Peyer's patch (tissue), 4 donors: ENCODE data around the gene CDKN2B. TPM values are rescaled to one million over a fixed set of nuclear protein-coding genes. Genes with fewer than 3 reads are reported as not detected.

ENCODE experiments used
- DNase-seq, 3 donors: peaks; one replicate each; pipeline ENCODE4 v3.0.0-alpha.2; 2017 to 2019
- H3K27ac ChIP-seq, 4 donors: fragments of 200-600 bp; sonication (generic); one replicate each; pipeline ENCODE4 v1.5.1; 2016 to 2019
- H3K27me3 ChIP-seq, 2 donors: fragments of 200-600 bp; sonication (generic); one replicate each; pipeline ENCODE4 v1.5.1; 2019
- H3K36me3 ChIP-seq, 3 donors: fragments of 200-600 bp; sonication (generic); one replicate each; pipeline ENCODE4 v1.5.1; 2016 to 2019
- H3K4me1 ChIP-seq, 4 donors: fragments of 200-600 bp; sonication (generic); one replicate each; pipeline ENCODE4 v1.5.1; 2016 to 2019
- H3K4me3 ChIP-seq, 4 donors: fragments of 200-600 bp; sonication (generic); 1 replicate in 3 of 4; 2 replicates in 1 of 4; pipeline ENCODE4 v1.5.1; 2016 to 2019; ENCODE audit warnings: mild to moderate bottlenecking in 1 of 4
- H3K9me3 ChIP-seq, 4 donors: fragments of 200-600 bp; sonication (generic); one replicate each; pipeline ENCODE4 v1.5.1; 2016 to 2019; ENCODE audit warnings: mild to moderate bottlenecking in 1 of 4
- POLR2A ChIP-seq, 2 donors: fragments of 450-650 bp; IDR thresholded peaks; one replicate each; pipeline ENCODE4 v1.5.1; 2017; ENCODE audit warnings: antibody characterized with exemption in 2 of 2, mild to moderate bottlenecking in 2 of 2, moderate library complexity in 2 of 2
- total RNA-seq, 4 donors: library from RNA; depleted of rRNA; stranded (reverse); fragments of >200 nt; gene quantifications; one replicate each; pipeline ENCODE4 v1.1.0, GENCODE V29; 2016
- TF ChIP-seq, protein P1 (sequence below), 6 experiments: fragments of 450-650 bp in 4 of 6; fragments of 200-600 bp in 2 of 6; sonication (generic) in 1 of 6; IDR thresholded peaks; one replicate each; pipeline ENCODE4 v1.5.1; 2017 to 2019; ENCODE audit warnings: antibody characterized with exemption in 6 of 6, mild to moderate bottlenecking in 3 of 6, moderate library complexity in 1 of 6

CDKN2B gene
- total RNA-seq, 4 donors from 2014 or later: 15.7 to 375 (median 228) TPM

DNA sequence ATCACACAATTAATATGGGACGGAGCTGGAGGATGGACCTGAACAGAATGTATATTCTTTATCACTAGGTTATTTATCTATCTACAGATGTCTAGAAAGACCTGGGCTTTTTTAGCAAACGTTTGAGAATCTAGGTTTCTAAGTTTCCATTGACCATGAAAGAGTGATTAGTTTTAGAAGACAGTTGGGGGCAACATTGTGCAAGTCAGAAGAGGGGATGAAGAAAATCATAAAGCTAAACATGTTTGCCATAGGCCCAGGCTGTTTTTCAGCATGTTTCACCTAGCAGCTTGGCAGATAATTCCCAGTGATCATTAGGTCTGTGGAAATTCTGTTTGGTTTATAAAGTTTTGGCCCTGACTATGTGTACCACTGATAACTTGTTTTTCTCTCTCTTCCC, 44.1 kb upstream of the CDKN2B start:
- Histone ChIP-seq H3K36me3 (no peaks in the 10 kb centered on the region), H3K4me3 (no peak overlapping the region), H3K9me3 (no peaks in the 10 kb centered on the region), H3K27me3 (no peaks in the 10 kb centered on the region), H3K27ac (no peak overlapping the region), H3K4me1 (peaks cover 0 to 3% (median 0%) of the 10 kb centered on the region in 4 donors)
- DNase-seq: no peak
- TF ChIP-seq, protein P1, sequence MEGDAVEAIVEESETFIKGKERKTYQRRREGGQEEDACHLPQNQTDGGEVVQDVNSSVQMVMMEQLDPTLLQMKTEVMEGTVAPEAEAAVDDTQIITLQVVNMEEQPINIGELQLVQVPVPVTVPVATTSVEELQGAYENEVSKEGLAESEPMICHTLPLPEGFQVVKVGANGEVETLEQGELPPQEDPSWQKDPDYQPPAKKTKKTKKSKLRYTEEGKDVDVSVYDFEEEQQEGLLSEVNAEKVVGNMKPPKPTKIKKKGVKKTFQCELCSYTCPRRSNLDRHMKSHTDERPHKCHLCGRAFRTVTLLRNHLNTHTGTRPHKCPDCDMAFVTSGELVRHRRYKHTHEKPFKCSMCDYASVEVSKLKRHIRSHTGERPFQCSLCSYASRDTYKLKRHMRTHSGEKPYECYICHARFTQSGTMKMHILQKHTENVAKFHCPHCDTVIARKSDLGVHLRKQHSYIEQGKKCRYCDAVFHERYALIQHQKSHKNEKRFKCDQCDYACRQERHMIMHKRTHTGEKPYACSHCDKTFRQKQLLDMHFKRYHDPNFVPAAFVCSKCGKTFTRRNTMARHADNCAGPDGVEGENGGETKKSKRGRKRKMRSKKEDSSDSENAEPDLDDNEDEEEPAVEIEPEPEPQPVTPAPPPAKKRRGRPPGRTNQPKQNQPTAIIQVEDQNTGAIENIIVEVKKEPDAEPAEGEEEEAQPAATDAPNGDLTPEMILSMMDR (IDR thresholded peaks at IDR 0.05): no peak
- no peak for TF ChIP-seq POLR2A (IDR thresholded peaks at IDR 0.05)

DNA sequence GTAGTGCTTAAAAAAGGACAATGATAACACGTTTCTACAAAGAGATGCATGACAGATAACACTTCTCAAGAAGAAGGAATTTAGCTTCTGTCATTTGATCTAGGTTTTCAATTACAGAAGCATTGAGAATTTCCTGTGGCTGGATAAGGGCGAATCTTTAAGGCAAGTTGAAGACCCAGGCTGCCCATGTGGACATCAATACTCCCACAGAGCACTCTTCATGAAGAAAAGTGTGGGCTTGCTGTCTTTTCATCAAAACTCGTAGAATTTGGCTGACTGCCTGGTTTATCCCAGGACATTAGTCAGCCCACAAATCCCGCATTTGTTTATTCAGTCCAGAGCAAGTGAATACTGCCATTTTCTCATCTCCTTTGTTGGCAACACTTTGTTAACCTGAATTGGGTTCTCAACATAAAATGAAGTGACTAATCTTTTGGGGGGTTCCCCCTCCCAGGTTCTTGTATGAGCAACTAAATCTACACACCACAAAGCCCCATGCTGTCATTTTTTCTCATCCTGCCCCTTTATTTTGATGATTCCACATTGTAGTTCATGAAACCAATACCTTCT, 43.4 kb upstream of the CDKN2B start:
- Histone ChIP-seq H3K4me1 (peaks cover 0 to 3% (median 0%) of the 10 kb centered on the region in 4 donors), H3K36me3 (no peaks in the 10 kb centered on the region), H3K27me3 (no peaks in the 10 kb centered on the region), H3K4me3 (no peak overlapping the region), H3K27ac (no peak overlapping the region), H3K9me3 (no peaks in the 10 kb centered on the region)
- no peak for DNase-seq
- no peak for TF ChIP-seq POLR2A (IDR thresholded peaks at IDR 0.05)
- TF ChIP-seq, protein P1 (IDR thresholded peaks at IDR 0.05): no peak

DNA sequence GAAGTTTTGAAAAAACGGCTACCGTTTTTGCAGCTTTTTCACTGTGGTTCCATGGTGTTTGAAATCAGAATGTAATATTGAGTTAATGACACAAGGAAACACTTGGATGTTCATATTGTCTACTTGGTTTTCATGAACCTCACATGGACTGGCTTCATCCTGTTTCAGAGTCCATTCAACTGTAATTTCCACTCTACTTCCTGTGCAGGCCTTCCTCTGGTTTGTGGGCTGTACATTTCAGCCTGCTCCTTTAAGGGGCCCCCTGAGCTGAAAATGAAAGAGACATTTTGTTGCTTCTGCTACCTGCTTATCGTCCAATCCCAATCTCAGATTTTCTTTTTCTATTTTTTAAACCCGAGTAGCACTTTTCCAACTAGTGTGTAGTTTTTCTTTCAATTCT, 41.8 kb upstream of the CDKN2B start:
- Histone ChIP-seq H3K27ac (no peak overlapping the region), H3K36me3 (no peaks in the 10 kb centered on the region), H3K27me3 (no peaks in the 10 kb centered on the region), H3K4me3 (no peak overlapping the region), H3K4me1 (peaks cover 0 to 3% (median 0%) of the 10 kb centered on the region in 4 donors), H3K9me3 (no peaks in the 10 kb centered on the region)
- DNase-seq: peak in 1 of 3 donors; percentile 19
- TF ChIP-seq POLR2A (IDR thresholded peaks at IDR 0.05): no peak

DNA sequence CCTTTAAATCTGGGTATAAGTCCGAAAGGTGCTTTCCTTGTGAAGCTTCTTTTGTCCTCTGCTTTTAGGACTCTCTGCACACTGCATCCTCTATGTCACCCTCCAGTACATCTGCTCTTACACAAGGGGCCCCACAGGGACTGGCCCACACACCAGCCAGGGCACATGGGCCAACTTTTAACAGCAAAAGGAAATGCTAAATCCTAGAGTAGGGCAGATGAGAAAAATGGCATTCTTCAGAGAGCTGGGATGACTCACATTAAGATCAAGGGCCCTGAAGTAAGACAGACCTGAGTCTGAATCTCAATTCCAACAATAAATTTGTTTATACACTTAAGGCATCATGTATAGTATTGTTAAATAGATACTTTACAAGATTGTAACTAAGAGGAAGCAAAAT, 40.3 kb upstream of the CDKN2B start:
- H3K27me3 ChIP-seq: no peaks in the 10 kb centered on the region
- no peak for TF ChIP-seq POLR2A (IDR thresholded peaks at IDR 0.05)
- TF ChIP-seq, protein P1 (IDR thresholded peaks at IDR 0.05): no peak
- no peak for DNase-seq
- H3K9me3 ChIP-seq: no peaks in the 10 kb centered on the region
- H3K4me1 ChIP-seq: peaks cover 0 to 3% (median 0%) of the 10 kb centered on the region in 4 donors
- no peaks in the 10 kb centered on the region for H3K36me3 ChIP-seq
- H3K27ac ChIP-seq: no peak overlapping the region
- H3K4me3 ChIP-seq: no peak overlapping the region

DNA sequence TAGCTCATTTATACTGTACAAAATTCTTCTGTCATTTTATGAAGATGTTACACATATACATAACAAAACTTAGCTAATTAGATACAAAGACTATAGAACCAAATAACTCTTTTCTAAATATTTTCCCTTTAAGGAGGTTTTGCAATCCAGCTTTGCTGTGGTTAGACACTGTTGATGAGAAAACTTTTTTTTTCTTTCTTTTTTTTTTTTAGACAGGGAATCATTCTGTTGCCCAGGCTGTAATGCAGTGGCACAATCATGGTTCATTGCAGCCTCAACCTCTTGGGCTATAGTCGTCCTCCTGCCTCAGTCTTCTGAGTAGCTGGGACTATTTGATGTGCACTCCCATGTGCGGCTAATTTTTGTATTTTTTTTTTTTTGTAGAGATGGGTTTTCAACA, 38.5 kb upstream of the CDKN2B start:
- no peak for TF ChIP-seq POLR2A (IDR thresholded peaks at IDR 0.05)
- TF ChIP-seq, protein P1 (IDR thresholded peaks at IDR 0.05): no peak
- no peaks in the 10 kb centered on the region for H3K27me3 ChIP-seq
- H3K36me3 ChIP-seq: no peaks in the 10 kb centered on the region
- no peak overlapping the region for H3K27ac ChIP-seq
- peaks cover 0 to 3% (median 0%) of the 10 kb centered on the region in 4 donors for H3K4me1 ChIP-seq
- DNase-seq: no peak
- no peaks in the 10 kb centered on the region for H3K9me3 ChIP-seq
- no peak overlapping the region for H3K4me3 ChIP-seq

DNA sequence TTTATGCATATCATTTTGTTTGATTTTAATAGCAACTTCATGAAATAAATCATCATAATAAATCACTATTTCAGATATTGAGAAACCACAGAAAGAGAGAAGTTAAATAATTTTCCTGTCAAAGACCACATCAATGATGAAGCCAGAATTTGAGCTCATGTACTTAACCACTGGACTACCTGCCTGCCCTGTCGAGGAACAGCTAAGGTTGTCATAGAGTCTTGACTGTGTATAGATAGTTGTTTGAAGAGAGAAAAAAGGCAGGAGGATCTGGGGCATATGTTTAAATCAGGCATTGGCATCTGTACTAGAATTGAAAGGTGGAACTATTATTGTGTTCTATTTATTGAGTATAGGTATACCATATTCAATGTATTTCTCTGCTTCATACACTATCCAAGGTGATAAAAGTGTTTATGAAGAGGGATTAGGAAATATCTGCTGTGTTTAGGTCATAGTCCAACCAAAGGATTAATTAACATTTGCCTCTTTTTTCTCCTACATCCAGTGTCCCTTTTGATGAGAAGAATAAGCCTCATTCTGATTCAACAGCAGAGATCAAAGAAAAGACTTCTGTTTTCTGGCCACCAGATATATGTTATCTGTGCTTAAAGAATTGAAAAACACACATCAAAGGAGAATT, 37.3 kb upstream of the CDKN2B start:
- no peak for TF ChIP-seq POLR2A (IDR thresholded peaks at IDR 0.05)
- TF ChIP-seq, protein P1 (IDR thresholded peaks at IDR 0.05): no peak
- Histone ChIP-seq H3K4me3 (no peak overlapping the region), H3K4me1 (peaks cover 0 to 2% (median 0%) of the 10 kb centered on the region in 4 donors), H3K36me3 (no peaks in the 10 kb centered on the region), H3K9me3 (no peaks in the 10 kb centered on the region), H3K27me3 (no peaks in the 10 kb centered on the region), H3K27ac (no peak overlapping the region)
- DNase-seq: no peak
